ENCODE data around the gene DDR2. TPM values are rescaled to one million over a fixed set of nuclear protein-coding genes. Genes with fewer than 3 reads are reported as not detected.
"Not testable (repeated sequence)": the region's sequence is repeated elsewhere in the genome, so short reads cannot be mapped to it uniquely, and the experiment has no call there.

The DDR2 gene
- polyA plus RNA-seq, 1 donor, result 18.3 TPM

DNA sequence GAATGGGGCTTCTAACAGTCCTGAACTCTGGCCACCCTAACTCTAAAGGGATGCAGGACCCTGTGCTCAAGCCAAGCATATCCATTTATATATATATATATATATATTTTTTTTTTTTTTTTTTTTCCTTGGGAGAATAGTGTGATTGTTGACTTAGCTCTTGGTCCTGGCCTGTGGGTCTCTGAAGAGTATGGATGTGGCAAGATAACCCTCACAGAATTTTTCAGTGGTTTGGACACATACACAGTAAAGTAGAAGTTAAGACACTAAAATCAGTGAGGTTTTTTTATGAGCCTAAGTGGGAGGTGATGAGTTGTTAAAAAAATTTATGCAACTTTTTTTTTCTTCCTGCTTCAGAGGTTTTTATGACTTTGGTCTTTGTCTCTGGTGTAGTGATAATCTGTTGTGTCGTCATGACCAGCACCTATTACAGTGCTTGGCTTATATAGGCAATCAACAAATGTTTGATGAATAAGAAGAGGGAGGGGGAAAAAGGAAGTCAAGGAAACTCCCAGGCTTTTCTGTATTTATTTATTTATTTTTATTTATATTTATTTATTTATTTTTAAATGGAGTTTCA, 97.0 kb downstream of the DDR2 start:
- not testable (repeated sequence) for DNase-seq; H3K36me3 ChIP-seq (ENCODE audit: control insufficient read depth, insufficient read depth, low read length); H3K9me3 ChIP-seq (ENCODE audit: control insufficient read depth, low read depth, low read length); H3K4me3 ChIP-seq (ENCODE audit: low read length); H3K4me1 ChIP-seq (ENCODE audit: control insufficient read depth, insufficient read depth, low read length); H3K27me3 ChIP-seq (ENCODE audit: control insufficient read depth, insufficient read depth, low read length)
- WGBS (ENCODE audit: insufficient coverage, low lambda C conversion rate), result no CpG with 5 or more reads among the region's 1 CpG
- H3K27ac ChIP-seq (ENCODE audit: low read length), result peak overlapping the region; percentile 50

DNA sequence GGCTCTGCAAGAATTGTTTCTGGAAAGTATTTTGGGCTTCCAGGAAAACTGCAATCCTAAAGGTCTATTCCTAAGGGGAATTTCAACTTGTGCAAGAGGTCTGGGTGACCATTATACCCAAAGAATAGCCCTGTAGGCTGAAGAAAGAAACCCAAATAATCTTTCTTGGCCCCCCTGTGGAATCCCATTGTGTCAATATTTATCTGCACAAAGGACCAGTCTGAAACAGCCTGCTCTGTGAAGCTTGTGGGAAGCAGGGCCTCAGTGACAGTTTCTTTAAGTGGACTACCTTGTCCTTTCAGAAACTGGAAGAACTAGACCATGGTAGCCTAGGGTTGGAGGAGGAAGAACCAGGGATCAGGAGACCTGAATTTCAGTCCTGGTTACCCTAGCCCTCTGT, 99.8 kb downstream of the DDR2 start:
- H3K4me1 ChIP-seq (ENCODE audit: control insufficient read depth, insufficient read depth, low read length), result peaks cover 9% of the 10 kb centered on the region
- no peak overlapping the region for H3K27ac ChIP-seq (ENCODE audit: low read length)

DNA sequence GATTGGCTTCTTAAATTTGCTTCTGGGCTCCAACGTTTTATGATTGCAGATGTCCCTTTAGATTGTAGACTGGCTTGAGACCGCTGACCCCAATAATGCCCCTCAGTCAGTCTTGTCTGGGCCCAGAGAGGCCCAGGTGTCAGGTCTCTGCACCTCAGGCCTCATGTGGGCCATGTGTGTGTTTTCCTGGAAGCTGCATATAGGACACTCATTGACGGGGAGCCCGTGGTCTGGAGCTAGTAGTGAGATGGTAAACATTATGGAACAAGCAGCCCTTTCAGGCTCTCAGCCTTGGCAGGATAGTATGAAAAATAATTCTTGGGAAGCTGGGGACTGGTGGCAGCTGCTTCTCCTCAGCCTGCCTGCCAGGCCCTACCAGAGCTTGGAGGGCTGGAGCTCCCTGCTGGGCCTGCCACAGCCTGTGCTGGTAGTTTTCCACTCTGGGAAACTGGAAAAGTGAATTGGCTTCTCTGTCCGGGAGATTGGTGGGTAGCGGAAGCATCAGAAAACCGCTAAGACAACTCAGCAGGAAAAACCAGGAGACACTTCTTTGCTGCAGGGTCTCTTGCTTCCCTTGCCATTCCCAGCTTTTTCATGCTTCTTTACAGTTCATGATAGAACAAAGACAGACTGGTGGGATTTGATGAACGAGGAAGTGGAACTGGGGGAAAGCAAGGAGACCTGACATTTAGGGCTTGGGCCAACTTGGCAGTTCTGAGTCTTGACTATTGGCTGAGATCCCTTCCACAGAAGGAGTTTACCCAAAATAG, 100.5 kb downstream of the DDR2 start:
- no CpG with 5 or more reads among the region's 8 CpGs for WGBS (ENCODE audit: insufficient coverage, low lambda C conversion rate)
- DNase-seq, result no peak

More for the DNA sequence above, 99.8 kb downstream of the DDR2 start:
- Histone ChIP-seq H3K9me3 (ENCODE audit: control insufficient read depth, low read depth, low read length) (no peaks in the 10 kb centered on the region), H3K4me3 (ENCODE audit: low read length) (no peak overlapping the region), H3K36me3 (ENCODE audit: control insufficient read depth, insufficient read depth, low read length) (no peaks in the 10 kb centered on the region), H3K27me3 (ENCODE audit: control insufficient read depth, insufficient read depth, low read length) (peaks cover 2% of the 10 kb centered on the region)
- no peak for DNase-seq

DNA sequence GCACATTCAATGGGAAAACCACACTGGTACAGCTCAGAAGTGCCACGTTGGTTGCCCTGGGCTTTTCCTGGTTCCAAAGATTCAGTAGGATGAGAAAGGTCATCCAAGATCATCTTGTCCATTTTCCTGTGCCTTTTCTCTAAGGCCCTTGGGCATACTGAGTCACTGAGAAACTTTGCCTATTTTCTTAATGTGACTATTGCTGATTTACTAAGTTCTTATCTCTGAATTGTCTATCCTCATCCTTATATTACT, 101.0 kb downstream of the DDR2 start:
- no peak for DNase-seq
- WGBS (ENCODE audit: insufficient coverage, low lambda C conversion rate), result no CpG with 5 or more reads among the region's 1 CpG
- Histone ChIP-seq H3K36me3 (ENCODE audit: control insufficient read depth, insufficient read depth, low read length) (no peaks in the 10 kb centered on the region), H3K4me3 (ENCODE audit: low read length) (no peak overlapping the region), H3K27me3 (ENCODE audit: control insufficient read depth, insufficient read depth, low read length) (peaks cover 2% of the 10 kb centered on the region), H3K9me3 (ENCODE audit: control insufficient read depth, low read depth, low read length) (no peaks in the 10 kb centered on the region), H3K27ac (ENCODE audit: low read length) (no peak overlapping the region), H3K4me1 (ENCODE audit: control insufficient read depth, insufficient read depth, low read length) (peaks cover 8% of the 10 kb centered on the region)

More for the DNA sequence above, 100.5 kb downstream of the DDR2 start:
- peaks cover 2% of the 10 kb centered on the region for H3K27me3 ChIP-seq (ENCODE audit: control insufficient read depth, insufficient read depth, low read length)
- no peaks in the 10 kb centered on the region for H3K9me3 ChIP-seq (ENCODE audit: control insufficient read depth, low read depth, low read length)
- H3K27ac ChIP-seq (ENCODE audit: low read length), result no peak overlapping the region
- H3K4me1 ChIP-seq (ENCODE audit: control insufficient read depth, insufficient read depth, low read length), result peaks cover 9% of the 10 kb centered on the region
- H3K4me3 ChIP-seq (ENCODE audit: low read length), result no peak overlapping the region
- no peaks in the 10 kb centered on the region for H3K36me3 ChIP-seq (ENCODE audit: control insufficient read depth, insufficient read depth, low read length)

DNA sequence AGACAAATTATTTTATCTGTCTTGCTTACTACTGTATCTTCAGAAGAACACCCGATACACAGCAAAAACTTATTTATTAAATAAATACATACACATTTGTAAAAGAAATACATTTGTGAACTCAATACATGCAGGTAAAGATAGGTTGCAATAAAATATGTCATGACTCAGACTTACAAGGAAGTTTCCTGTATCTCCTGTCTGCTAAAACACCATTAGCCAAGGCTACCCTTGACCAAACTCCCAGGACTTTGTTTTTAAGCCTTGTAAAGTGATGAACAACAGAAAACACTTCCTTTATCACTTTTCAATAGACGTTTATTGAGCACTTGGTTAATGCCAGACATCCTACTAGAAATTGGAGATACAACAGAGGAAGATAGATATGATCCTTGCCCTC, 101.8 kb downstream of the DDR2 start:
- no peak overlapping the region for H3K27ac ChIP-seq (ENCODE audit: low read length)
- no peaks in the 10 kb centered on the region for H3K9me3 ChIP-seq (ENCODE audit: control insufficient read depth, low read depth, low read length)
- H3K4me1 ChIP-seq (ENCODE audit: control insufficient read depth, insufficient read depth, low read length), result peaks cover under 1% of the 10 kb centered on the region
- DNase-seq, result no peak
- WGBS (ENCODE audit: insufficient coverage, low lambda C conversion rate), result 75% methylated on average over 2 of the region's 2 CpGs
- H3K36me3 ChIP-seq (ENCODE audit: control insufficient read depth, insufficient read depth, low read length), result no peaks in the 10 kb centered on the region
- H3K27me3 ChIP-seq (ENCODE audit: control insufficient read depth, insufficient read depth, low read length), result peaks cover 2% of the 10 kb centered on the region
- no peak overlapping the region for H3K4me3 ChIP-seq (ENCODE audit: low read length)

DNA sequence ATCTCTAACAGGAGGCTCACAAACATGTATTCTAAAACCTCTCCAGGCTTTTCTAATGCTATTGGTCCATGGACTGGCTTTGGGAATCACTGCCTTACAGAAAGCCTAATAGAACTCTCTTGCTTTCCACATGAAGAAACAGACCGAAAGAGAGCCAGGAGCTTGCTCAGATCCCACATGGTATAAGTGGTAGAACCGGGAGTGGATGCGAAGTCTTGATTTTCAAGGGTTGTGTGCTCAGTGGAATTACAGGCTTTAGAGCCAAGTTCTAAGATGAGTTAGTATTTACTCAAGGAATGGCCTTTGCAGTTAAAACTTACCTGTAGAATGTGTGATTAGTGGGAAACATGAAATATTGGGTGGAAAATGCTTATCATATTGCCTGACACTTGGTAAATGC, 103.9 kb downstream of the DDR2 start:
- H3K4me1 ChIP-seq (ENCODE audit: control insufficient read depth, insufficient read depth, low read length), result no peaks in the 10 kb centered on the region
- WGBS (ENCODE audit: insufficient coverage, low lambda C conversion rate), result no CpG with 5 or more reads among the region's 3 CpGs
- no peak overlapping the region for H3K4me3 ChIP-seq (ENCODE audit: low read length)
- no peaks in the 10 kb centered on the region for H3K36me3 ChIP-seq (ENCODE audit: control insufficient read depth, insufficient read depth, low read length)
- H3K9me3 ChIP-seq (ENCODE audit: control insufficient read depth, low read depth, low read length), result no peaks in the 10 kb centered on the region
- H3K27ac ChIP-seq (ENCODE audit: low read length), result no peak overlapping the region
- peaks cover 2% of the 10 kb centered on the region for H3K27me3 ChIP-seq (ENCODE audit: control insufficient read depth, insufficient read depth, low read length)
- DNase-seq, result no peak

DNA sequence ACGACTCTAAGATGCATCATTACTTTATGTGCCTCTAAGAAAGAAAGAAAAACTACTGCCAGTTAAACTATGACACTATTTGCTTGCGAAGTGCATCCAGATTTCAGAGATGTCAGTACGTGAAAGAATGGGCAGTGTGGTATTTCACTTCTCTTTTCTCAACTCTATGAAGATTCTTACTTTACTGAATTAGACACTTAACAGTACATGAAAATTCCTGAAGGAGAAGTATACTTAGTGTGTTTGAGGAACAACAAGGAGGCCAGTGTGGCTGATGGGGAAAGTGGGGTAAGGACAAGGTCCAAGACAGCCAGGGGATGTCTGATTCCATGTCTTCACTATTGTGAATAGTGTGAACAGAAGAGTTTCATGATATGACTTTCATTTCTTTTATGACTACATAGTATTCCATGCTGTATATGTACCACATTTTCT, 104.4 kb downstream of the DDR2 start:
- H3K4me1 ChIP-seq (ENCODE audit: control insufficient read depth, insufficient read depth, low read length), result no peaks in the 10 kb centered on the region

DNA sequence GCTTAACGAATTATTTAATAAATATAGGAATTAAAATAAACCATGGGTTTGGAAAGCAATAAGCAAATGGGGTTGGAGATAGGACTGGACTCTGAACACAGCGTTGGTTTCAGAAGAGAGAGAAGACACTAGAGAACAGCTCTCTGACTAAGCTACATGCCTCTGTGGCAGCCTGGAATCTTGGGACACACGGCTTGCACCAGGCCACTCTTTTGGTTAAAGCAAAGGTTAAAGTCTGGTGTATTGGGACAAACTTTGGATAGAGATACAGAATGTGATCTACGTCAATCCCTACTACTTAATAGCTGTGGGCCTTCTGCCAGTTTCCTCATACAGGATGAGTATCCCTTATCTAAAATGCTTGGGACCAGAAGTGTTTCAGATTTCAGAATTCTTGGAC, 108.5 kb downstream of the DDR2 start:
- Histone ChIP-seq H3K27me3 (ENCODE audit: control insufficient read depth, insufficient read depth, low read length) (no peaks in the 10 kb centered on the region), H3K27ac (ENCODE audit: low read length) (no peak overlapping the region), H3K4me3 (ENCODE audit: low read length) (no peak overlapping the region), H3K9me3 (ENCODE audit: control insufficient read depth, low read depth, low read length) (no peaks in the 10 kb centered on the region), H3K4me1 (ENCODE audit: control insufficient read depth, insufficient read depth, low read length) (no peaks in the 10 kb centered on the region), H3K36me3 (ENCODE audit: control insufficient read depth, insufficient read depth, low read length) (no peaks in the 10 kb centered on the region)
- WGBS (ENCODE audit: insufficient coverage, low lambda C conversion rate), result no CpG with 5 or more reads among the region's 4 CpGs
- peak in 1 of 2 donors; percentile 49 for DNase-seq

More for the DNA sequence above, 104.4 kb downstream of the DDR2 start:
- WGBS (ENCODE audit: insufficient coverage, low lambda C conversion rate), result 90% methylated on average over 2 of the region's 3 CpGs
- H3K9me3 ChIP-seq (ENCODE audit: control insufficient read depth, low read depth, low read length), result no peaks in the 10 kb centered on the region
- H3K27me3 ChIP-seq (ENCODE audit: control insufficient read depth, insufficient read depth, low read length), result peaks cover 2% of the 10 kb centered on the region
- H3K36me3 ChIP-seq (ENCODE audit: control insufficient read depth, insufficient read depth, low read length), result no peaks in the 10 kb centered on the region
- H3K4me3 ChIP-seq (ENCODE audit: low read length), result no peak overlapping the region
- DNase-seq, result no peak
- no peak overlapping the region for H3K27ac ChIP-seq (ENCODE audit: low read length)

DNA sequence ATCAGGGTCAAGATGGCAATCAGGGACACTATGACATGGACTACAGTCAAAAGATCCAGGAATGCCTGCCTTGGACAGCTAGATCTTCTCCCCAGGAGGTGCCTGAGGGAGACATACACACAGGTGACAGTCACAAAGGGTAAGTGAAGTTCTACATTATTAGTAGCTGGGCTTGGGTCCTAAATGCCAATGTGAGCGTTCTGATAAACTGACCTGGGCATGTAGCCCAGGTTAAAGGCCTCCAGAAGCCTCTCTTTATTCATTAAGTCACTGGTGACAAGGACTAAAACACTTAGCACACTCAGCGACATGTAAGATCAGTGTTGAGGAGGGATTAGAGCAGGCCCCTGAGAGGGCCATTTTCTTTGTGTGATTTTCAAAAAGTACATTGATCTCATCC, 109.3 kb downstream of the DDR2 start:
- H3K36me3 ChIP-seq (ENCODE audit: control insufficient read depth, insufficient read depth, low read length), result no peaks in the 10 kb centered on the region
- H3K4me1 ChIP-seq (ENCODE audit: control insufficient read depth, insufficient read depth, low read length), result no peaks in the 10 kb centered on the region
- no peaks in the 10 kb centered on the region for H3K9me3 ChIP-seq (ENCODE audit: control insufficient read depth, low read depth, low read length)
- WGBS (ENCODE audit: insufficient coverage, low lambda C conversion rate), result no CpG with 5 or more reads among the region's 2 CpGs
- no peak overlapping the region for H3K27ac ChIP-seq (ENCODE audit: low read length)
- no peak overlapping the region for H3K4me3 ChIP-seq (ENCODE audit: low read length)
- no peaks in the 10 kb centered on the region for H3K27me3 ChIP-seq (ENCODE audit: control insufficient read depth, insufficient read depth, low read length)
- no peak for DNase-seq

DNA sequence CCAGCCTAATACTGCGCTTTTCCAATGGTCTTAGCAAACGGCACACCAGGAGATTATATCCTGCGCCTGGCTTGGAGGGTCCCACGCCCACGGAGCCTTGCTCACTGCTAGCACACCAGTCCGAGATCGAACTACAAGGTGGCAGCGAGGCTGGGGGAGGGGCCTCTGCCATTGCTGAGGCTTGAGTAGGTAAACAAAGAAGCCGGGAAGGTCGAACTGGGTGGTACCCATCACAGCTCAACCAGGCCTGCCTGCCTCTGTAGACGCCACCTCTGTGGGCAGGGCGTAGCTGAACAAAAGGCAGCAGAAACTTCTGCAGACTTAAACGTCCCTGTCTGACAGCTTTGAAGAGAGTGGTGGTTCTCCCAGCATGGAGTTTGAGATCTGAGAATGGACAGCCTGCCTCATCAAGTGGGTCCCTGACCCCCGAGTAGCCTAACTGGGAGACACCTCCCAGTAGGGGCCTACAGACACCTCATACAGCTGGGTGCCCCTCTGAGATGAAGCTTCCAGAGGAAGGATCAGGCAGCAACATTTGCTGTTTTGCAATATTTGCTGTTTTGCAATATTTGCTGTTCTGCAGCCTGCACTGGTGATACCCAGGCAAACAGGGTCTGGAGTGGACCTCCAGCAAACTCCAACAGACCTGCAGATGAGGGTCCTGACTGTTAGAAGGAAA, 114.1 kb downstream of the DDR2 start:
- not testable (repeated sequence) for H3K9me3 ChIP-seq (ENCODE audit: control insufficient read depth, low read depth, low read length); H3K4me3 ChIP-seq (ENCODE audit: low read length); H3K36me3 ChIP-seq (ENCODE audit: control insufficient read depth, insufficient read depth, low read length); DNase-seq; H3K4me1 ChIP-seq (ENCODE audit: control insufficient read depth, insufficient read depth, low read length); H3K27ac ChIP-seq (ENCODE audit: low read length); H3K27me3 ChIP-seq (ENCODE audit: control insufficient read depth, insufficient read depth, low read length)
- no CpG with 5 or more reads among the region's 14 CpGs for WGBS (ENCODE audit: insufficient coverage, low lambda C conversion rate)
